ENCODE measurements around the gene BEX3. TPM values are rescaled to one million over a fixed set of nuclear protein-coding genes. Genes with fewer than 3 reads are reported as not detected.

BEX3 gene
- 207 and 230 TPM in 2 replicates for total RNA-seq

GRCh38 chrX:103376118-103376978, at the start of gene BEX3:
TSS of gene BEX3 (plus strand) at chrX:103376538. CDS start at chrX:103377522, 984 bp downstream.

GRCh38 chrX:103329991-103330390, 46.3 kb upstream of the BEX3 start, which contains the start of gene TCEAL7:
TSS of gene TCEAL7 (plus strand) at chrX:103330239. CDS start at chrX:103331404, 1,165 bp downstream.

GRCh38 chrX:103356130-103356798, 20.1 kb upstream of the BEX3 start, which contains the start of gene TCEAL9:
TSS of gene TCEAL9 (plus strand) at chrX:103356506. CDS start at chrX:103357685, 1,179 bp downstream.

Other genes starting within 250 kb of the BEX3 start
- gene BEX4, start 161.4 kb upstream of the BEX3 start, total RNA-seq: 16.7 and 17.5 TPM in 2 replicates
- gene TCEAL8, start 121.4 kb upstream of the BEX3 start, total RNA-seq: 97.5 and 101 TPM in 2 replicates
- gene TCEAL5, start 99.8 kb upstream of the BEX3 start, total RNA-seq: not detected in 2 replicates
- not detected in 2 replicates for gene BEX2, start 65.5 kb upstream of the BEX3 start, total RNA-seq
- 6.4 and 8.0 TPM in 2 replicates for gene TCEAL7, start 46.3 kb upstream of the BEX3 start, total RNA-seq
- gene TCEAL9, start 20.0 kb upstream of the BEX3 start, total RNA-seq: 124 and 134 TPM in 2 replicates
- gene RAB40A, start 143.0 kb downstream of the BEX3 start, total RNA-seq: 0.64 and 1.1 TPM in 2 replicates
- gene TCEAL4, start 209.0 kb downstream of the BEX3 start, total RNA-seq: 131 and 146 TPM in 2 replicates
- 36.9 and 43.1 TPM in 2 replicates for gene TCEAL3, start 231.4 kb downstream of the BEX3 start, total RNA-seq